ENCODE data around the gene VWA2. TPM values are rescaled to one million over a fixed set of nuclear protein-coding genes. Genes with fewer than 3 reads are reported as not detected.
A peak's percentile ranks its signal among the peaks of the same experiment; 100 is the strongest.
"Not testable (repeated sequence)": the region's sequence is repeated elsewhere in the genome, so short reads cannot be mapped to it uniquely, and the experiment has no call there.

Gene VWA2
- total RNA-seq, 6 experiments from 2014 or later: 0.06 to 0.14 (median 0.09) TPM; not detected in 2

- TF ChIP-seq POLR2A (IDR thresholded peaks at IDR 0.05) (no peak), CTCF (IDR thresholded peaks at IDR 0.05) (no peak)
- no peak overlapping the region for H3K27ac ChIP-seq
- H3K36me3 ChIP-seq: no peaks in the 10 kb centered on the region
- H3K4me1 ChIP-seq: no peaks in the 10 kb centered on the region
- no peaks in the 10 kb centered on the region for H3K27me3 ChIP-seq
- ATAC-seq (peak in 1 of 4 donors; percentile 7), DNase-seq (no peak)
- intact Hi-C loops (cut with DNase I): no loop called here
- no peaks in the 10 kb centered on the region for H3K9me3 ChIP-seq
- WGBS (ENCODE audit: insufficient coverage, low coverage, low lambda C conversion rate, missing lambda C conversion rate): 27% methylated on average over 10 of the region's 14 CpGs
- H3K4me3 ChIP-seq: no peak overlapping the region
Measured at GRCh38 chr10:114332301-114333192, 93.5 kb downstream of the VWA2 start.

GRCh38 chr10:114333441-114333840 is 94.4 kb downstream of the VWA2 start:
- H3K36me3 ChIP-seq; H3K4me3 ChIP-seq; ATAC-seq; H3K9me3 ChIP-seq; H3K27ac ChIP-seq; intact Hi-C loops (cut with DNase I); H3K27me3 ChIP-seq; H3K4me1 ChIP-seq; DNase-seq: not testable (repeated sequence)
- 72% methylated on average over 5 of the region's 5 CpGs for WGBS (ENCODE audit: insufficient coverage, low coverage, low lambda C conversion rate, missing lambda C conversion rate)

- no peak for TF ChIP-seq POLR2A (IDR thresholded peaks at IDR 0.05)
- TF ChIP-seq CTCF (IDR thresholded peaks at IDR 0.05): no peak
- Histone ChIP-seq H3K27ac (no peak overlapping the region), H3K36me3 (no peaks in the 10 kb centered on the region), H3K4me3 (no peak overlapping the region), H3K27me3 (no peaks in the 10 kb centered on the region), H3K4me1 (no peaks in the 10 kb centered on the region), H3K9me3 (no peaks in the 10 kb centered on the region)
- intact Hi-C loops (cut with DNase I): no loop called here
- DNase-seq: no peak
- WGBS (ENCODE audit: insufficient coverage, low coverage, low lambda C conversion rate, missing lambda C conversion rate): 66% methylated on average over 4 of the region's 6 CpGs
- peak in 1 of 4 donors; percentile 14 for ATAC-seq
Measured at GRCh38 chr10:114334301-114334700, 95.2 kb downstream of the VWA2 start.

- Histone ChIP-seq H3K27me3 (no peaks in the 10 kb centered on the region), H3K4me3 (no peak overlapping the region), H3K9me3 (no peaks in the 10 kb centered on the region), H3K4me1 (no peaks in the 10 kb centered on the region), H3K36me3 (no peaks in the 10 kb centered on the region), H3K27ac (no peak overlapping the region)
- 44% methylated on average over 3 of the region's 3 CpGs for WGBS (ENCODE audit: insufficient coverage, low coverage, low lambda C conversion rate, missing lambda C conversion rate)
- TF ChIP-seq POLR2A (IDR thresholded peaks at IDR 0.05) (no peak), CTCF (IDR thresholded peaks at IDR 0.05) (no peak)
- no peak for DNase-seq
- intact Hi-C loops (cut with DNase I): no loop called here
- no peak for ATAC-seq
Measured at GRCh38 chr10:114335614-114336013, 96.6 kb downstream of the VWA2 start.

- H3K4me1 ChIP-seq: no peaks in the 10 kb centered on the region
- H3K27ac ChIP-seq: no peak overlapping the region
- ATAC-seq (no peak), DNase-seq (no peak)
- H3K27me3 ChIP-seq: no peaks in the 10 kb centered on the region
- intact Hi-C loops (cut with DNase I): no loop called here
- H3K4me3 ChIP-seq: no peak overlapping the region
- TF ChIP-seq CTCF (IDR thresholded peaks at IDR 0.05) (no peak), POLR2A (IDR thresholded peaks at IDR 0.05) (no peak)
- no peaks in the 10 kb centered on the region for H3K9me3 ChIP-seq
- 85% methylated on average over 10 of the region's 10 CpGs for WGBS (ENCODE audit: insufficient coverage, low coverage, low lambda C conversion rate, missing lambda C conversion rate)
- H3K36me3 ChIP-seq: no peaks in the 10 kb centered on the region
Measured at GRCh38 chr10:114336823-114337509, 97.9 kb downstream of the VWA2 start.
